B cell (primary cell): ENCODE measurements around the gene CLIP2.

ENCODE experiments used
- CTCF ChIP-seq: fragments of 200-600 bp; IDR thresholded peaks from one replicate; pipeline ENCODE4 v1.8.0; 2022; ENCODE audit warnings: antibody characterized with exemption, mild to moderate bottlenecking
- EZH2 ChIP-seq: IDR thresholded peaks from 2 replicates; pipeline ENCODE4 v1.6.1; 2012; ENCODE audit warnings: borderline replicate concordance, low read depth, mild to moderate bottlenecking, moderate library complexity, low read length; ENCODE audit not compliant: insufficient read depth, poor library complexity, severe bottlenecking

GRCh38 chr7:74364061-74364460, 74.9 kb downstream of the CLIP2 start:
- no peak for TF ChIP-seq EZH2
- TF ChIP-seq CTCF, result no peak
